GM21529 (cell line): ENCODE results near the gene SLC43A3.

ENCODE experiments used
- ATAC-seq: cut with Tn5 transposase; IDR thresholded peaks from one replicate; pipeline ENCODE4 v1.9.1; 2021; ENCODE audit not compliant: unreplicated experiment

SLC43A3 gene

DNA sequence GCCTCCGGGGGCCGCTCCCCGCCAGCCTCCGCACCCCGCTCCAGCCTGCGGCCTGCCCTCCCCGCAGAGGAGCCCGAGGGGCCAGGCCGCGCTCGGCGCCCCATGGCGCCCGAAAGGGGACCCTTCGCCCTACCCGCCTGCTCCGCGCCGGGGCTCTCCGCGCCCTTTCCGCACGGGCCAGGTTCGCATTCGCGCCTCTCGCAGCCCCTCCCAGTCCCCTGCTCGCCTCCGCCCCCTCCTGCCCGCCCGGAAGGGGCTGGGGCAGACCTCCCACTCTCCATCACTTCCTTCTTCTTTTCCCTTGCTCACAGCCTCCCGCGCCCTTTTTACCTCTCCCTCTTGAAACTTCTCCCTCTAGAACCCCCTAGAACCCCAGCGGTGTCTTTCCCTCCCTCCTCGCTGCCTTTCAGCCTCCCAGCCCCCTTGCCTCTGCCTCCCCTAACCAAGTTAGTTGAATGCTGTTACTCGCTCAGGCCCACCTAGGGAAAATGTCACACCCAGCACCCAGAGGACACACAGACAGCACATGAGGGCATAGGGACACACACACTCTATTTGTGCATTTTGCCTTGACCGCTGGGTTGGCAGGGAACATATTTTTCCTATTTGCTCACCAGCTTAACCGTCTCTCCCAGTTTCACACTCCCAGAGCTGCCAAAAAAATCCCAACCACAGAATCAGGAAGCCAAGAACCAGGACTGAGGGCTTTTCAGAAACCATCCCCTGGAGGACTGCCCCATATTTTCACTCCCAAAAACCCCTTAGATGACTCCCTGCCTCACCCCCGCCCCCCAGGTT lies at the start of gene SLC43A3:
Gene SLC43A3 (minus strand): TSS at position 193 of the 798 bp plus-strand sequence. CDS start 949 bp downstream, outside the sequence.
- ATAC-seq, result peak; percentile 53

GRCh38 chr11:57476047-57476756 lies 49.3 kb upstream of the SLC43A3 start:
- ATAC-seq, result peak; percentile 32

GRCh38 chr11:57475671-57476046 lies 48.7 kb upstream of the SLC43A3 start:
- peak; percentile 23 for ATAC-seq

DNA sequence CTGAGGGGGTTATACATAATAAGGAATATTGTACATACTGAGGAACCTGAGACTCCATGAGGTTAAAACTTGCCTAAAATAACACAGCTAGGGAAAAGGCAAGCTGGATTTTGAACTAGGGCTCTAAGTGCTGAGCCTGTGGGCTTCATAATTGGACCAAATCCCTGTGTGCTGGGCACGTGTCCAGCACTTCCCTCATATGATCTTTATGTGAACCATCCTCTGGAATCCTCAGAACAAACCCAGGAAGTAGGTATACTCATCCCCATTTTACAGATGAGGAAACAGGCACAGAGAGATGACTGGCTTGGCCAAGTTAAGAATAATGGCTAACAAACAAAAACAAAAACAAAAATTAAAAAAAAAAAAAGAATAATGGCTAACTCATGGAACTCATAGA lies 48.3 kb upstream of the SLC43A3 start:
- ATAC-seq, result no peak

- no peak for ATAC-seq
Observed at GRCh38 chr11:57474803-57475115, 47.8 kb upstream of the SLC43A3 start.

- ATAC-seq, result no peak
Observed at GRCh38 chr11:57474017-57474802, 47.3 kb upstream of the SLC43A3 start.

GRCh38 chr11:57473285-57473841 lies 46.4 kb upstream of the SLC43A3 start:
- no peak for ATAC-seq

DNA sequence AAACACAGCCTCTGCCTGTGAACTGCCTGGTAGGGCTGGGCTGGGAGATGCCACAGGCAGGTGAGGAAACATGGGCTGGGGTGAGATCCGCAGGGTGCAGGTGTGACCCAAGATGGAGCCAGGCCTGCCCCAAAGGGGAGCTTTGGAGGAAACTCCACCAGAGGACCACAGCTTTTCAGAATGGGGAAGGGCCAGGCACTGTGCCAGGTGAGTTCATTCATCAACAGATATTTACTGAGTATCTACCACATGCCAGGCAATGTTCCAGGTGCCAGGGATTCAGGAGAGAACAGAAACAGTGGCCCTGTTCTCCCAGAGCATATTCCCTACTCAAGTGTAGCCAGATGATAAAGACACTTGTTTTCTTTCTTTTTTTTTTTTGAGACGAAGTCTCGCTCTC lies 44.6 kb upstream of the SLC43A3 start:
- ATAC-seq, result no peak

DNA sequence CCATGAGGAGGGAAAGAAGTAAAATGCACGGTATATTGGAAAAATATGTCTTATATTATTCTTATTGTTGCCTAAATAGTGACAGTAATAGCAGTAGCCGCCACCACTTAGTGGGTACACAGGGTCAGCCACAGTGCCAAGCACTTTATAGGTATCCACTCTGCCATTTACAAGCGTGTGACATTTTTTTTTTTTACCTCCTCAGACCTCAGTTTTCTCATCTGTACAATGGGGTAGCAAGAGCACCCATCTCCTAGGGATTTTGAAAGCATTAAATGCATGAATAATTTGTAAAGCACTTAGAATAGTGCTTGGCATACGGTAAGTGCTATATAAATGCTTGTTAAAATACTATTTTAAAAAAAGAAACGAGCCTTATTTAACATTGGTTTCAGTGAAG lies 42.3 kb upstream of the SLC43A3 start:
- no peak for ATAC-seq

- no peak for ATAC-seq
Observed at GRCh38 chr11:57468276-57468675, 41.4 kb upstream of the SLC43A3 start.

- ATAC-seq, result no peak
Observed at GRCh38 chr11:57467508-57468157, 40.7 kb upstream of the SLC43A3 start.

DNA sequence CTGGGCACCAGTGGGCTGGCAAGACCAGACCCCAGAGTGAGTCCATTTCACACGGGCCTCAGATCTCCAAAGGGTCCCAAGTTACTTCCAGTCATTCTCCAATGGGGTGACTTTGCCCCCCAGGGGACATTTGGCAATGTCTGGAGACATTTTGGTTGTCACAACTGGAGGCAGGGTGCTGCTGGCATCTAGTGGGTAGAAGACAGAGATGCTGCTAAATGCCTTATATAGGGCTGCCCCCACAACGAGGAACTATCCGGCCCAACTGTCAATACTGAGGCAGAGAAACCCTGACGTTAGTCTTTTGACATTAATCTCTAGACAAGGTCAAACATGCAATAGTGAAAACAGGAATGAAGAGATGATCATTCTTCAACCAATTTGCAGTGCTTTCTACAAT lies 39.8 kb upstream of the SLC43A3 start:
- no peak for ATAC-seq

DNA sequence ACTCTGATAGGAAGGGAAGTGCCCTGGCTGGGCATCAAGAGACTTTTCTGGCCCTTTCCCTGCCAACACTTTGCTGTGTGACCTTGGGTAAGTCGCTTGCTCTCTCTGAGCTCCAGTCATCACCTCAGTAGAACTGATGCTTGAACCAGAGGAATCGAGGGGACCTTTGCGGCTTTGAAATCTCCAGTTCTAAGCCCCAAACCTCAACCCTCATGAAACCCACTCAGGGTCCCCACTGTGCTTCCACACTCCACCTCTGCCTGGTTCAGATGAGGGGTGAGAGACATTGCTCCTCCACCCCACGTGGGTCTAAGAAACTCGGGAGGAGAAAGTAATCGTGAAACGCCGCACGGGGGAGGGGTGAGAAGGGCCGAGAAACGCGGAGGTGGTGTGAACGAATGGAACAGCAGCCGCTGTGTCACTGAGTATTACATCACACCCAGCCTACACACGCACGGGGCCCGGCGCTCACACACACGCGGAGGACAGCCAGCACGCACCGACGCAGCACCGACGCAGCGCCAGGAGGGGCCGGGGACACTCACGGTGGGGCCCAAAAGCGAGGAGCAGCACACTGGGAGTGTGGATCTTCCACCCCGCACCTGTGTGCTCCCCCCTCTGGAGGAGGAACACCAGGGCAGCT lies 37.7 kb upstream of the SLC43A3 start:
- no peak for ATAC-seq

DNA sequence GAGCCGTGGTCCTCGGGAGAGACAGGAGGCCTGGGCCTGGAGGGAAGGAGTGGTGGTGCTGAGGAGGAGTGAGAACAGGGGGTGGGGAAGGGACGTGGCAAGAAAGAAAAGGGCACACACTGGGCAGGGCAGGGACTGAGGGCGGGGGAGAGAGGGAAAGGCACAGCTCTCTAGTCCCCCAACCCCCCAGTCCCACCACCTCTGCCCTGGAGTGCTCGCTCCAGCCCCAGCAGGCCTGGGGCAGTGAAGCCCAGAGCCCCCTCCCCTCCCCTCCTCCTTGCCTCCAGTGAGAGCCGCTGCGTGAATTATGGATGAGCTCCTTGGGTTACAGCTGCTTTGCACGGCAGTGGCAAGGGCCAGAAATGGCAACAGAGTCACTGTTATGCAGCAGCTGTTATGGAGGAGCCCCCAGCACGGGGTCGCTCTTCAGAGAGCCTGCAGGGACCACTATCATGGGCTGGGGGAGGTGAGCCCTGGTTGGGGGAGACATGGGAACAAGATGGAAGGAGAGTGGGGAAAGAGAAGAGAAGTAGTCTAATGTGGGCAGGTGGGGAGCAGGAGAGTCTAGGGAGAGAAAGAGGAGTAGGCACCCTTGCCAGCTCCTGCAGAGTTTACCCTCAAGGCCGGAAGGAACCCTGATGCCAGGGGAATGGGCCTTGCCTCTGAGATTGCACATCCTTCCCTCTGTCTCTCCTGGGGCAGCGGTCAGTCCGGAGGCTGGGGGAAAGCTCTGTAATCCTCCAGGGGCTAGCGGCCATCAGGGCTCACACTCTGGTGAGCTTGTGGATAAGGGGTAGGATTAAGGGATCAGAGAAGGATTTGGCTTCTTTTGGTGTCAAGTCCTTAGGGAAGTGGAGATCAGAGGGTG lies 37.0 kb upstream of the SLC43A3 start:
- no peak for ATAC-seq

DNA sequence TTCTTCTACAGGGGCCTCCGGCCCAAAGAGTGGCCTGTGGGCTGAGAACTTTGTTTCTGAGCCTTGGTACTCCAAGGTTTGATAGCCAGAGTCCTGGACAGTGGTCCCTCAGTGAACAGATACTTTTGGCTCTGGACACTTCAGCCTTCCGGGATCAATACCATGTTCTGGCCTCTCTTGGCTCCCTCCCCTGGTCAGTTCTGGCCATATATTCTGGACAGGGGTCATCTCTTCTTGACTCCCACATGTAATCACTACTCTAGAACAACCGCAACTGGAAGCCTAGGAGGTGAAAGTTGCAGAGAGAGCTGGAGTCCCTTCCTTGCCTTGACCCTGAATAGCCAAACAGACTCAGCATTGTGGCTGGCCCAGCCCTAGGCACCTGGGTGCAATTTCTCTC lies 35.7 kb upstream of the SLC43A3 start:
- ATAC-seq, result no peak

GRCh38 chr11:57461841-57462489 lies 35.0 kb upstream of the SLC43A3 start:
- no peak for ATAC-seq

DNA sequence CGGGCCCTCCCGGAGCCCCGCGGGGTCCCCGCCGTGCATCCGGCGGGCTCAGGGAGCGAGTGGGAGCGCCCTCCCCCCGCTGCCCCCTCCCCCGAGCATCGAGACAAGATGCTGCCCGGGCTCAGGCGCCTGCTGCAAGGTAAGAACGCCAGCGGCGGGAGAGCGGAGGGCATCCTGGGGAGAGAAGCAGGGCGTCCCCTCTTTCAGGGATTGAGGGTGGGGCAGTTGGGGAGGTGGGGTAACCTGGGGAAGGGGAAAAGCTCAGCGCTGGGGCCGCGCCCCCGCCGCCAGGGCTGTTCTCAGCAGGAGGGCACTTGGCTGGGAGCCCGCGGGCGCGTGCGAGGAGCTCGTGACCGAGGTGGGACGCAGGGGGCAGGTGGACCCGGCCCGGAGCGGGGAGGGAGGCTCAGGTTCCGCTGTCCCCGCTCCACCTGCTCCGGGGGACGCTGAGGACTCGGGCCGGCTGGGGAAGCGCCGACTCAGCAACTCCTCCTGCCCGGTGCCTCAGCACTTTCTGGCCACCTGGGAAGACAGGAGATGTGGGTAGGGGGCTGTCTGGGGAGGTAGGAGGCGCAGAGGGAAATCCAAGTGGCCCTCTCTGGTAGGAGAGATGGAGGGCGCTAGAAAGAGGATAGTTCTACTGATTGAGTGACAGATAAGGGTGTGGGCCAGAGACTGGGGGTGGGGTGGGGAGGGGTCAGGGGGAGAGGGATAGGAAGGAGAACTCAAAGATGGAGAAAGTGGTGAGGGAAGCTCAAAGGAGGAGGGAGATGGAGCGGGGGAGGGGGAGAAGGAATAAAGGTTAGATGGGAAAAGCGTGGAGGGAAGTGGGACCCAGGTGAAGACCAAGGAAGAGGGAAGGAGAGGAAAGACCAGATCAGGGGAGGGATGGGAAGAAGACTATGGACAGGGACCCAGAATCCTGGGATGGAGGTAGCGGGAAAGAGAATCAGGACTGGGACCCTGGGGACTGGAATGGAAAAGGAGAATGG lies 34.1 kb upstream of the SLC43A3 start:
- ATAC-seq, result peak; percentile 5
